ENCODE measurements around the gene SPPL2C.
"Not testable (repeated sequence)": the region's sequence is repeated elsewhere in the genome, so short reads cannot be mapped to it uniquely, and the experiment has no call there.

The SPPL2C gene

DNA sequence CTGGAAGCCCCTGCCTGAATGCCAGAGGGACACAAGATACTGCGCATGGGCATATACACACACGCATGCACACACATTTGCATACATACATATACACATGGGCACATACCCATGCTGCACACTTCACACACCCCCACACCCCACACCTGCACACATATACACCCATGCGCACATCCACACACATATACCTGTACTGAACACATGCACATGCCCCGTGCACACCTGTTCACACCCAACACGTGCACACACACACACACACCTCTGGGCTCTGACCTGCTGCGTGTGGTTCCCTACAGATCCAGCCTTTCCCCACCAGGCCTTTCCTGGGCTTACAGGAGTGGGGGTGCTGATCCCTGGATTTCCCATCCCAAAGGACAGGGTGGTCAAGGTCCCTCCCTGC, 6.3 kb downstream of the SPPL2C start:
- DNase-seq = no peak

DNA sequence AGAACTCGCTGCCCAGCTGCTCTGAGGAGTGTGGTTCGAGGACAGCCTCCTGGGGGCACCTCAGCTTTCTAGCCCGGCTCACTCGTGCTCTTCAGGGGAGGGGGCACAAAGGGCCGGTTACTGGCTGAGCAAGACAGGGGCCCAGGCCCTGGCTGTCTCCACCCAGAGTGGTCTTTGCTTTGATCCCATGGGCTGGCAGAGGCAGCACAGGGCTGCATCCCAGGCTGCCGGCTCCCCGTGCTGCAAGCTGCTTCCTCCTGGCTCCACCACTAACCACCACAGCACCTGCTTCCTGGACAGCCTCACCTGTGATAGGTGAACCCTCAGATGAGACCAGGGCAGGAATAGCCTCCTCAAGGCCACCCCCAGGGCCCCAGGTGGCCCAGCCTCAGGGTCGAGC, 6.8 kb downstream of the SPPL2C start:
- no peak for DNase-seq

DNA sequence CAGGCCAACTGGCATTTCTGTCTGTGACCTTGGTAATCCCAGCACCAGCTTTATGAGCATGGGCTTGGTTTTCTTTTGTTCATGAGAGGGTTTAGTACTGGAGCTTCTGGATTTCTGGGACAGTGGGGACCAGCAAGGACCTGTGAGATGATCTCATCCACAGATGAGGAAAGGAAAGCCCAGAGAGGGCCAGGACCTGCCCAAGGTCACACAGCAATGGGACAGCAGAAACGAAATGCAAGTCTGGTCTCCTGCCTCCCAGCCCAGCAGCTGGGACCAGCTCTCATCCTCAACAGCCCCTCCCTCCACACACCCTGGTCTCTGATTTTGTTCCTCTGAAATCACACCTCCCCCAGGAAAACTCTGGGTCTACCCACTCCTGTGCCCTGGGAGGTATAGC, 7.2 kb downstream of the SPPL2C start:
- no peak for DNase-seq

- DNase-seq = peak; percentile 56
Observed at GRCh38 chr17:45852535-45853297, 8.0 kb downstream of the SPPL2C start.

DNA sequence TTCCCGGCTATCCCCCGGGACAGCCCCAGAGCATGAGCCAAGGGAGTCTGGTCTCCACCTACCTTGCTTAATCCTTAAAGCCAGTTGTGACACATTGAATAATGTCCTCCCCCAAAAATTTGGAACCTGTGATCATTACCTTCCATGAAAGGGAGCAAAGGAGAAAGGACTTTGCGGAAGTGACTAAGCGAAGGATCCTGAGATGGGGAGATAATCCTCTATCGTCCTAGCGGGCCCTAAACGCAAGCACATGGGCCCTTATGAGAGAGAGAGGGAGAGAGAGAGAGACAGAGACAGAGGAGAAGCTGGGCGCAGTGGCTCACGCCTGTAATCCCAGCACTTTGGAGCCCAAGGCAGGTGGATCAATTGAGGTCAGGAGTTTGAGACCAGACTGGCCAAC, 9.5 kb downstream of the SPPL2C start:
- DNase-seq = no peak

DNA sequence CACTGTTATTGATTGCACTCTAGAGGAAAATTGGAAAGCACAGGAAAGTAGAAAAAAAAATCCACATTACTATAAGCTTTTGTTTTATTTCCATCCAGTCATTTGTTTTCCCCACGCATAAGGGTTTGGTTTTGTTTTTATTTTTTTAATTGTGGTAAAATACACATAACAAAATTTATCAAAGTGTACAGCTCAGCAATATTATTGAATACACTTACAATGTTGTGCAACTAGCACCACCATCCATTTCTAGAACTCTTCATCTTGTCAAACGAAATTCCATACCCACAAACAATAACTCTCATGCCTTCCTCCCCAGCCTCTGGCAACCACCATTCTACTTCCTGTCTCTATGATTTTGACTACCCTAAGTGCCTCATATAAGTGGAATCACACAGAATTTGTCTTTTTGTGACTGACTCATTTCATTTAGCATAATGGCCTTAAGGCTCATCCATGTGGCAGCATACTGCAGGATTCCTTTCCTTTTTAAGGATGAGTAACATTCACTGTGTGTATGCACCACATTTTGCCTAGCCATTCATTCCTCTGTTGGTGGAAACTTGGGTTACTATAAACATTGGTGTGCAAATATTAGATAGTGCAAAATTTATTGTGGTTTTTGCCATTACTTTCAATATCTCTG, 11.1 kb downstream of the SPPL2C start:
- DNase-seq = no peak

DNA sequence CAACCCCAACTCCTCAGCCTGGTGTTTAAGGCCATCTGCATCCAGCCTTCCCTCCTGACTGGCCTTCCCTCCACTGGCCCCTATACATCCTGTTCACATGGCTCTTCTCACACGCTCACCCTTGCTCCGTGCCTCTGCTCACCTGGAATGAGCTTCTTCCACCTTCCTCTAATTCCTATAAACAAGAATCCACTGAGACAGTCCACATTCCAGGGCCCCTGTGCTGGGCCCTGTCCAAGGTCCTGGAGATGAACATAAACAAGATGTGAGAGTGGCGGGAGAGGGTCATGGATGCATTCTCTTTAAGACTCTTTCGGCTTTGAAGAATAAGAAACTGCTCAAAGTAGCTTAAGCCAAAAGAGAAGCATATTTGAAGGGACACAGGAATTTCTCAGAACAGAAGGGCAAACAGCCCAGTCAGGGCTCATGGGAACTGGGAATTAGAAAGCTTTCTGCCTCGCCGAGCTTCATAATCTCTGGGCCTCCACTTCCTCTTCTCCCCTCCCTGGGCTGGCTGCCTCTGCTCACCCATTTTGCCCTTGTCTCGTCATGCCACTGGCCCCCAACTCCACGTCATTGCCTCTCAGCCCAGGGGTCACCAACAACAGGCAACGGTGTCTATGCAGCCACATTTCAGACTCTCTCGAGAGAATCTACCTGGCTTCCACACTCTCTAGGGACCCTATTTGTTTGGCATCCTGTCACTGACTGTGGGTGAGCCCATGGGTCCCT, 13.5 kb downstream of the SPPL2C start:
- DNase-seq = no peak

- no peak for DNase-seq
Observed at GRCh38 chr17:45861165-45861564, 16.5 kb downstream of the SPPL2C start.

DNA sequence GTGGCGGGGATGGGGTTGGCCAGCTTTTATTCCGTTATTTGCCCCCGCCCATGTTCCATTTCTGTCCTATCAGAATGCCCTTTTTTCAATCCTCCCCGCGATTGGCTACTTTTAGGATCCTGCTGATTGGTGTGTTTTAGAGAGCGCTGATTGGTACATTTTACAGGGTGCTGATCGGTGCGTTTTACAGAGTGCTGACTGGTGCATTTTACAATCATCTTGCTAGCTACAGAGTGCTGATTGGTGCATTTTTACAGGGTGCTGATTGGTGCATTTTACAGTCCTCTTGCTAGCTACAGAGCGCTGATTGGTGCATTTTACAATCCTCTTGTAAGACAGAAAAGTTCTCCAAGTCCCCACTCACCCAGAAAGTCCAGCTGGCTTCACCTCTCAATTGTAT, 17.4 kb downstream of the SPPL2C start:
- DNase-seq = not testable (repeated sequence)

DNA sequence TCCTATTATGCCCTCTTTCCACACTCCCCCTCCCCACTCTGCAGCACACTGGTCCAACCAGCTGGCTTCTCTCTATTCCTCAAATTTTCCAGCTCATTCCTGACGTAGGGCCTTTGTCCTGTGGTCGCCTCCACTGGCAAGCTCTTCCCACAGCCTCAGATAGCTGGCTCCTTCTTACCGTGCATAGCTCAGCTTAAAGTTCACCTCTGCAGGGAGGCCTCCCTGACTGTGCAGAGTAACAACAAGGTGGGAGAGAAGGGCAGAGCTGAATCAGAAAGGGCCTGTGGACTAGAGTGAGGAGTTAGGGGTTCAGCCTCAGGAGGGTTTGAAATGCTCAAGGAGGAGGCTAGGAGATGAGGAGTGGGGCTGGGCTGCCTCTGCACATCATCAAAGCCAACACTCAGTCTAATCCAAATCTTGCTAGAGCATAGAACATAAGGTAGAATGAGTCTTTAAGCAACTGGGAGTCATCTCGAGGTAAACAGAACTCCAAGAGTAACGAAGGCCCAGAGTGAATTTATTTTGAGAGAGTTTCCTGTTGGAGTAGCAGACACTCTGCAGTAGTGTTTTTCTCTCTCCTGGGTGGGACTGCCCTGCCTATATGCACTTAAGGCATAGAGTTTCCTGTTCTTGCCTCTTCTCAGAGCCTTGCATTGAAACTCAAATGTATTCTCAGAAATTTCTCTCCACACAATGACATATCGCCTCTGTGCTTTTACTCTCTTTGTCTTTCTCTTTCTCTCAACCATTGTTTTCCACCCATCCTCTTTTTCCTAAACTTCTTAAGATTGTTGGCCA, 19.4 kb downstream of the SPPL2C start:
- no peak for DNase-seq

- DNase-seq = no peak
Observed at GRCh38 chr17:45867171-45867570, 22.5 kb downstream of the SPPL2C start.

GRCh38 chr17:45867702-45868101, 23.0 kb downstream of the SPPL2C start:
- no peak for DNase-seq

GRCh38 chr17:45868276-45868675, 23.6 kb downstream of the SPPL2C start:
- DNase-seq = no peak

DNA sequence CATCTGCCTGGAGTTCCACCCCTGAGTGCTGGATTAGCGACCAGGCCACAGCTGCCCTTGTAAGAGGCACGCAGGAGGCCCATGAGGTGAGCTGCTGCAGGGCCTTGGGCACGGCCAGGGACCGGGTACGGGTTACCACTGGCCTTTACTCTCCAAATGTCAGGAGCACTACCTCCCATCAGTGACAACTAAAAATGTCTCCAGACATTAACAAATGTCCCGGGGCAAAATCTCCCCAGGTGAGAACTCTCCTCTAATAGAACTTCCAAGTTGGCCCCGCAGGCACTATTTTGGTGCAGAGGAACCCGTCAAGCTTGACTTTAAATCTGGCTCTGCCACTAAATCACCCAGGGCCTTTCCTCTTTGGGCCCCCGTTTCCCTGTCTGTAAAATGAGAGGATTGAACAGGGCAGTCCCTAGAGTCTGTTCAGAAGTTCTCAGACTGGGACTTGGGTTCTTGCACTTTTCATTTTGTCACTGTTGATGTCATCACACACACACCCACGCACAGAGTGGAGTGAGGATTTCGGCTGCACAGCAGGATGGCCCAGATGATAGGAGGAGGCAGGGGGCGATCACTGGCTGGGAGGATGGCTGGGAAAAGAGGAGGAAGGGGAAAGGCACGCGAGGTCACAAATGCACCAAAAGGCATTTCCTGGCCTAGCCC, 25.1 kb downstream of the SPPL2C start:
- DNase-seq = no peak

GRCh38 chr17:45870342-45870974, 25.8 kb downstream of the SPPL2C start:
- no peak for DNase-seq

- no peak for DNase-seq
Observed at GRCh38 chr17:45871718-45872117, 27.0 kb downstream of the SPPL2C start.

DNA sequence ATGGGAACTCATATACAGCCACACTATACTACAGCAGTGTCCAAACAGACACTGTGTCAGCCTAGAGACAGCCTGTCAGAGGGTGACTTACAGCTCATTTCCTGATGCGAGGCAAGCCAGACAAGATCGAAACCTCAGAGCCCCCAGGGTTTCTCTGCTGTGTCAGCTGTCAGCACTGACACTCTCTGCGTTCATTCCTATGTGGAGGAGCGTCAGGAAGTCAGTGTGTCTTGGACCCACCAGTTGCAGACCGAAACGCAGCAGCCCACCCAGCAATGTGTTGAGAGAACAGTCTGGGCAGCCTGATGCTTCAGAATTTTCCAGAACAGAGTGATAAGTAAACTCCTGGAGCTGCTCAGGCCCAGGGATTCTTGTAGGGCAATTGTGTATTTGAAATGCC, 29.0 kb downstream of the SPPL2C start:
- DNase-seq = no peak

DNA sequence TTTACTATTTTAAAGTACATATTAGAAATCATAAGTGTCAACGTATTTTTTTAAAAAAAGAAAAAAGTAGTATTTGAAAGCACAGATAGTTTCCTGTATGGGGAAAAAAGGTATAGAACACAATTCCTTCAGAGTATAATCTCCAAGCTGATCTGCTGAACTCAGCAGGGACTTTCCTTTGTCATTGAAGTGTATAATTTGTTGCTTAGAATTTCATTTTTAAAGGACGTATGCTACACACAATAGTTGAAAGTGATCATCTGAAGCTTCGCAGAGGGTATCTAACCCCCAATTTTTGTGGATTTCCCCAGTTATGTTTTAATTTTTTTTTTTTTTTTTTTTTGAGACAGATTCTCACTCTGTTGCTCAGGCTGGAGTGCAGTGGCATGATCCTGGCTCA, 29.5 kb downstream of the SPPL2C start:
- DNase-seq = no peak

- DNase-seq = no peak
Observed at GRCh38 chr17:45876539-45876938, 31.9 kb downstream of the SPPL2C start.

DNA sequence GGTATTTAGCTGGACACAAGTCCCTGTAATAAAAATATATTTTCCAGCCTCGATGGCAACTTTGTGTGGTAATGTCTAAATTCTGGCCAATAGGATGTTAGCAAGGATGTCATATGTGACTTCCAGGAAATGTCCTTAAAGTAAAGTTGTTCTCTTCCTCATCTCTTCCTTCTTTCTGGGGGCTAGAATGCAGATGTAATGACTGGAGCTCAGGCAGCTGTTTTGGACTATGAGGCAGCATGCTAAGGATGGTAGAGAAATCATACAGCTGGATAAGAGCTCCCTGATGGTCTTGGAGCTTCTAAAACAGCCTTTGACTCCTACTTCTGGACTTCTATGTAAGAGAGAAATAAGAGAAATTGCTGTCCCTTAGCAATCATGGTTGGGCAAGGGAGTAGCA, 32.8 kb downstream of the SPPL2C start:
- no peak for DNase-seq

- DNase-seq = no peak
Observed at GRCh38 chr17:45883063-45883462, 38.4 kb downstream of the SPPL2C start.

- DNase-seq = no peak
Observed at GRCh38 chr17:45886852-45887251, 42.2 kb downstream of the SPPL2C start.

Data from DMS79 treated with DMSO at 0.1 percent for 48 hours (cell line).